SK-MEL-5 (cell line): Measurements from ENCODE around the gene C1QTNF1. TPM values are rescaled to one million over a fixed set of nuclear protein-coding genes. Genes with fewer than 3 reads are reported as not detected.

ENCODE experiments used
- DNase-seq: peaks from one replicate; pipeline ENCODE4 v3.0.0-alpha.2; 2016; ENCODE audit warnings: low read depth, low spot score
- in situ Hi-C: cut with HindIII; loops from 2 replicates; pipeline ENCODE4 v1.10.0; 2016; ENCODE audit warnings: low sequenced_read_pairs, high pct_unique_total_duplicates, low pct_unique_long_range_greater_than_20kb
- total RNA-seq: library from RNA; depleted of rRNA; stranded (reverse); fragments of >200 nt; shearing (Covaris generic); gene quantifications from 2 replicates; pipeline ENCODE4 v1.2.3, GENCODE V29; 2014; rRNA removed

The C1QTNF1 gene
- total RNA-seq, 1 experiment from 2014 or later: 15.7 TPM

GRCh38 chr17:79088997-79089328 lies 65.0 kb downstream of the C1QTNF1 start:
- in situ Hi-C loops: no loop called here
- DNase-seq: no peak

- in situ Hi-C loops: no loop called here
- DNase-seq: no peak
Observed at GRCh38 chr17:79089720-79090442, 65.9 kb downstream of the C1QTNF1 start.

- in situ Hi-C loops: no loop called here
- no peak for DNase-seq
Observed at GRCh38 chr17:79090443-79091225, 66.7 kb downstream of the C1QTNF1 start.

DNA sequence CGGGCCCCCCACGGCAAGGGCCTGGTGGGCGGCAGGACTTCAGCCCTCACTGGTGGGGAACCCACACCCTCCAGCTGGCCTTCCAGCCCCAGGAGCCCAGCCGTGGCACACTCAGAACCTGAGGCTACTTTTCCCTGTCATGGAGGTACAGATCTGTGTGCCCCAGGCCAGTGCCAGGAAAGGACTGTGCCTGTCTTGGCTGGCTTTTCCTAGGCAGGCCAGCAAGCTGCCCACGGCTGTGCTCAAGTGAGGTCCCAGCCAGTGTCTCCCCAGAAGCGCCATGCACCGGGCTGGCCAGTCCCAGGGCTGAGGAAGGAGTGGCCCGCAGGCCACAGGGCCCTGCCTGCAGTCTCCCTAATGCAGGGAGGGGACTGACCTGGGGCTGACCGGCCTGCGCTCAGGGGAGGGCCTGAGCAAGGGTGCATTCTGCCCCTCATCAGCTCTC lies 67.3 kb downstream of the C1QTNF1 start:
- in situ Hi-C loops: no loop called here
- DNase-seq: no peak

GRCh38 chr17:79092567-79092966 lies 68.6 kb downstream of the C1QTNF1 start:
- DNase-seq: no peak
- in situ Hi-C loops: no loop called here

DNA sequence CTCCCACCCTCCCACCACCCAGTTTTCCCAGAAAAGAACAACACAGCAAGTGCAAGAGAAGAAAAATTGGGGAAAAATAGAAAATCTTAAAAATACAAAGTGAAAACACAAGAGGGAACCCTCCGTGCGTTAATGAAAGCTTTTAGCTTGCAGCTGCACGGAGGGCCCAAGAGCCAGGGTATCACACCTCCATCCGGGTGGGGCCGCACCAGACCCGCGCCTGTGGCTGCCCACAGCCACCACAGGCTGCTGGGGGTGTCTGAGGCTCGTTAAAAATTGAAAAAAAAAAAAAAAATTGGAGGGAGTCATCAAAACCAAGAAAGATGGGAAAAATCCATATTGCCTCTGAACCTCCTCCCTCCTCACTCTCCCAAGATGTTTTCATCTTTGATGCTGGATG lies 69.3 kb downstream of the C1QTNF1 start:
- DNase-seq: no peak
- in situ Hi-C loops: no loop called here

GRCh38 chr17:79094261-79094660 lies 70.3 kb downstream of the C1QTNF1 start:
- in situ Hi-C loops: no loop called here
- no peak for DNase-seq

DNA sequence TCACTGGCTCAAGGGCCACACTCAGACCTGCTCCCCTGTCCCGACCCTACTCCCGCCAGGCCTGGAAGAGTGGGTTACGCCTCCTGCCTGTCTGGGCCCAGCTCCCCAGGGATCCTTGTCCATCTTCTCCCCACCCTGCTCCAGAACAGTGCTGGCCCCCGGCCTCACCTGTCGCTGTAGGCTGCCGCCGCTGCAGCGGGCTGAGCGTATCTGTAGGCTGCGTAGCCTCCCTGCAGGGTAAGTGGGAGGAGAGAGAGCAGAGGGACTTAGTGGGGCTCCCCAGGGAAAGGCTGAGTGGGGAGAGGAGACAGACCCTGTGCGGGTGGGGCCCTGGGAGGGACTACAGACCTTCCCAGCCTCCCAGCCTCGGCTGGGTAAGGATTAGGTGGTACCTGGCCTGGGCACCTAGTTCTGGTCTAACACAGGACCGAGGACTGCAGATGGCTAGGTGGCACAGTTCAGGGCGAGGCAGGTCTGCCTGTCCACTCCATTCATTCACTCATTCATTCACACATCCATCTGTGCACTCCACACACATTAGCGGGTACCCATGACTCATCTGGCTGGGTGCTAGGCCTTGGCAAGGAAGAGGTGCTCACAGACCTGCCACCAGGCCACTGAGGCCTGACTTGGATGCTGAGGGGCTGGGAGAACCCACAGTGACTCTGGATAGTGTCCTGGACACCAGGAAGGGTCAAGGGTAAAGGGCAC lies 71.5 kb downstream of the C1QTNF1 start:
- in situ Hi-C loops: no loop called here
- DNase-seq: no peak

DNA sequence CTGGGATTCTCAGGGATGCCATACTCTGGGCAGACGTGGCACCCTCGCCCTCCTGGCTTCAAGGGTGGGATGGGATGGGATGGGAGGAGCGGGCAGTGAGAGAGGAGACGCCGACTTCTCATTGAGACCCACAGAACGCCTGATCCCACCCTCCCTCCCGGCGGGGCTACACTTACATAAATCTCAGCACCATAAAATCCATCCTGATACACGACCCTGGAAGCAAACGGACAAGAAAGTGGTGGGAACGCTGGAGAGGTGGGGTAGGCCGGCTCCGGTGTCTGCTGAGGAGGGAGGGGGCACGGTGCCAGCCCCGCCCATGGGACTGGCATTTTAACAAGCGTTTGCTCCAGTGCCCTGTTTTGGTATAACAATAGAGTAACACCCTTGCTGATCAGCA lies 72.5 kb downstream of the C1QTNF1 start:
- DNase-seq: no peak
- in situ Hi-C loops: no loop called here

DNA sequence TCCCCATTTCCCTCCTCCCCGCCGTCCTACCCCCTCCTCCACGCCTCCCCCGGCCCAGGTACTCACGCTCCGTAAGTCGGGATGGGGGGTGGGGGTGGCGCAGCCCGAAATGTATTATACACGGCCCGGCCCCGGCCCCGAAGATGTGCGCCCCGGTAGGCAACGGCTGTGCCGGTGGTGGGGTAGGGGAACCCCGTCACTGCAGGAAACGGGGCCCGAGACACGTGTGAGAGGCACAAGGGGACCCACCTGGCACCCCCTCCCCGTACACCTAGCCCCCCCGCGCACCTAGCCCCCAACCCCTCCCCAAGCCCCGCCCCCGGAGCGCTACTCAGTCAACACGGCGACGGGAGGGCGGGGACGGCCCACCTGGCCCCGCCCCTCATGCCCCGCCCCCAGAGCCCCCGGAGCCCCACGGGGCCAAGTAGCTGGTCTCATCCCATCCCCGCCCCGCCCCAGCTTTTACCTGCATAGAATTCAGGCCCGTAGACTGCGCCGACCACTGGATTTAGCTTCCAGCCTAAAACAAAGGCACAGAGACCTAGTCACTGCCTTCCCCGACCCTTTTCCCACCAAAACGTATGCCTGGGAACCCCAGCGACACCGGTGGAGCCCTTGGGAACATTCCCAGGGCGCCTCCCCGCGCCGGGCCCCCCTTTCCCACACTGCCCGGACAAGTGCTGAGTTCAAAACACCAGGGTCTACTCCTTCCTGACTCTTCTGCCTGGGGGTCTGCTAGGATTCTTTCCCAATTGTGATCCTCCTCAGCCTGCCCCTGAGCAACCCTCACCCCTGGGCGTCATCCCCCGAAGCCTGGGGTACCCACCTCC lies 73.5 kb downstream of the C1QTNF1 start:
- DNase-seq: no peak
- in situ Hi-C loops: no loop called here

GRCh38 chr17:79098282-79098867 lies 74.4 kb downstream of the C1QTNF1 start:
- no peak for DNase-seq
- in situ Hi-C loops: no loop called here

Other genes with a start within 250 kb of the C1QTNF1 start
- gene CYTH1, start 241.9 kb upstream of the C1QTNF1 start, total RNA-seq: 60.7 and 69.2 TPM in 2 replicates
- 96.8 and 116 TPM in 2 replicates for gene USP36, start 183.4 kb upstream of the C1QTNF1 start, total RNA-seq
- 0.74 and 0.80 TPM in 2 replicates for gene CEP295NL, start 121.0 kb upstream of the C1QTNF1 start, total RNA-seq
- gene TIMP2, start 98.8 kb upstream of the C1QTNF1 start, total RNA-seq: 398 and 441 TPM in 2 replicates
- 1,201 and 1,214 TPM in 2 replicates for gene LGALS3BP, start 44.2 kb upstream of the C1QTNF1 start, total RNA-seq
- gene CANT1, start 14.4 kb upstream of the C1QTNF1 start, total RNA-seq: 104 and 107 TPM in 2 replicates
- 12.4 and 17.4 TPM in 2 replicates for gene ENGASE, start 50.7 kb downstream of the C1QTNF1 start, total RNA-seq